PFSK-1 (cell line): Measurements from ENCODE around the gene LYPD6.

Experiments used
- FOXP2 ChIP-seq: optimal IDR thresholded peaks from 2 replicates; pipeline ENCODE3; 2011; ENCODE audit warnings: borderline replicate concordance, control low read depth, inconsistent platforms; ENCODE audit not compliant: insufficient read depth; ENCODE audit errors: extremely low read length, extremely low read depth
- POLR2AphosphoS5 ChIP-seq: IDR thresholded peaks from 2 replicates; pipeline ENCODE4 v1.6.1; 2012; ENCODE audit warnings: low read depth, mild to moderate bottlenecking, control low read depth, low read length, moderate library complexity
- SIN3A ChIP-seq: IDR thresholded peaks from 2 replicates; pipeline ENCODE4 v1.6.1; 2012; ENCODE audit warnings: mild to moderate bottlenecking, low read length, moderate library complexity, borderline replicate concordance; ENCODE audit not compliant: insufficient read depth
- TAF1 ChIP-seq: IDR thresholded peaks from 2 replicates; pipeline ENCODE4 v1.6.1; 2012; ENCODE audit warnings: low read length, control low read depth, borderline replicate concordance; ENCODE audit not compliant: insufficient read depth
- TF ChIP-seq, protein P1 (sequence below), 2 experiments: IDR thresholded peaks; 2 replicates each; pipeline versions ENCODE4 v1.6.1 to v1.8.0; 2011 to 2012; ENCODE audit warnings: low read depth in 2 of 2, low read length in 2 of 2, control low read depth in 1 of 2, inconsistent platforms in 1 of 2, mild to moderate bottlenecking in 1 of 2, moderate library complexity in 1 of 2; ENCODE audit not compliant: insufficient read depth in 1 of 2

Gene LYPD6

DNA sequence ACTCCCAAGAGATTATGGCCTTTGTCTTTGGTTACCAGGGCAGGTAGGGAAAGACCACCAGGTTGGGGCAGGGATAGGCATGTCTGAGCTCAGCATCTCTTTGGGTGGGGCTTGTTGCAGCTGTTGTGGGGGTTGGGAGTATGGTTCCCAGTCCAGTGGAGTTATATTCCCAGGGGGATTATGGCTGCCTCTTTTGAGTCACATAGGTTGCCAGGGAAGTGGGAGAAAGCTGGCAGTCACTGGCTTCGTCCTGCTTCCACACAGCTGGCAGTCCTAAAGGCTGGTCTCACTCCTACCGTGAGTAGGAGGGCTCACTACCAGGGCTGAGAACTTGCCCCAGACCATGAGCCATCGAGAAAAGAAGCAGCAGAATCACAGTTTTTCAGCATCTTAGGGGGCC is 79.1 kb downstream of the LYPD6 start:
- no peak for TF ChIP-seq SIN3A
- no peak for TF ChIP-seq FOXP2
- TF ChIP-seq, protein P1, sequence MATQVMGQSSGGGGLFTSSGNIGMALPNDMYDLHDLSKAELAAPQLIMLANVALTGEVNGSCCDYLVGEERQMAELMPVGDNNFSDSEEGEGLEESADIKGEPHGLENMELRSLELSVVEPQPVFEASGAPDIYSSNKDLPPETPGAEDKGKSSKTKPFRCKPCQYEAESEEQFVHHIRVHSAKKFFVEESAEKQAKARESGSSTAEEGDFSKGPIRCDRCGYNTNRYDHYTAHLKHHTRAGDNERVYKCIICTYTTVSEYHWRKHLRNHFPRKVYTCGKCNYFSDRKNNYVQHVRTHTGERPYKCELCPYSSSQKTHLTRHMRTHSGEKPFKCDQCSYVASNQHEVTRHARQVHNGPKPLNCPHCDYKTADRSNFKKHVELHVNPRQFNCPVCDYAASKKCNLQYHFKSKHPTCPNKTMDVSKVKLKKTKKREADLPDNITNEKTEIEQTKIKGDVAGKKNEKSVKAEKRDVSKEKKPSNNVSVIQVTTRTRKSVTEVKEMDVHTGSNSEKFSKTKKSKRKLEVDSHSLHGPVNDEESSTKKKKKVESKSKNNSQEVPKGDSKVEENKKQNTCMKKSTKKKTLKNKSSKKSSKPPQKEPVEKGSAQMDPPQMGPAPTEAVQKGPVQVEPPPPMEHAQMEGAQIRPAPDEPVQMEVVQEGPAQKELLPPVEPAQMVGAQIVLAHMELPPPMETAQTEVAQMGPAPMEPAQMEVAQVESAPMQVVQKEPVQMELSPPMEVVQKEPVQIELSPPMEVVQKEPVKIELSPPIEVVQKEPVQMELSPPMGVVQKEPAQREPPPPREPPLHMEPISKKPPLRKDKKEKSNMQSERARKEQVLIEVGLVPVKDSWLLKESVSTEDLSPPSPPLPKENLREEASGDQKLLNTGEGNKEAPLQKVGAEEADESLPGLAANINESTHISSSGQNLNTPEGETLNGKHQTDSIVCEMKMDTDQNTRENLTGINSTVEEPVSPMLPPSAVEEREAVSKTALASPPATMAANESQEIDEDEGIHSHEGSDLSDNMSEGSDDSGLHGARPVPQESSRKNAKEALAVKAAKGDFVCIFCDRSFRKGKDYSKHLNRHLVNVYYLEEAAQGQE (IDR thresholded peaks at IDR 0.05; ENCODE audit: insufficient read depth in 1 of 2, low read depth in 2 of 2, low read length in 2 of 2) = no peak
- TF ChIP-seq TAF1 = no peak
- no peak for TF ChIP-seq POLR2AphosphoS5

DNA sequence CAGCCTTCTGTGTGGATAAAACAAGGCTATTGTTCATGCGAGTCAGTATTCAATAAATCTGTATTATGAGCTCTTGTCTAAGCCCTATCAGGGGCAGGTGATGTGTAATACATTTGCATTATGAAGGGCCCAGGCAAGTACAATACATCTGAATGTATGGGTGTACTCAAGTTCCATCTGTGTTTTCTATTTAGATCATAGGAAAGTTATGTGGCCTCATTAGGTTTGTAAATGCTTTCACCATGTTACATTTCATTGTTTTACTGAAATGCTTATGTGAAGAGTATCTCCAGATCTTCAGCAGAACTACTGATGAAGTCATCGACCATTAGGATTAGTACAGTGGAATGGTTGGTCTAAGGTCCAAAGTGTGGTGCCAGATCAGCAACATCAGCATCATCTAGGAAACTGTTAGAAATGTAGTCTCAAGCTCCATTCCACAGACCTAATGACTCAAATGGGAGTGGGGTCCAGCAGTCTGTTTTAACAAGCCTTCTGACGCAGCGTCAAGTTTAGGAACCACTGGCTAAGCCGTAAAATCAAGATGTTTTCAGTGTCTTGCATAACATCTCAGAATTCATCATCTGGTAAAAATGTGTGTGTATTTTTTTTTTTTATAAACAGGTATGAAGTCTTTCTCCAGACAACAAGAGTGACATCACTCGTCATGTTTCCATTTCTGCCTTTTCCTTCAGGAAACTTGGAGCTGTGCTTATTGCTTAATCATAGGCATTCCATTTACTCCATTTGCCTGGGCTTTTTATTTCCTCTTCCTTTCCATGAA is 80.5 kb downstream of the LYPD6 start:
- TF ChIP-seq SIN3A (no peak), TAF1 (no peak), FOXP2 (no peak), POLR2AphosphoS5 (no peak)
- TF ChIP-seq, protein P1 (IDR thresholded peaks at IDR 0.05; ENCODE audit: insufficient read depth in 1 of 2, low read depth in 2 of 2, low read length in 2 of 2) = no peak

DNA sequence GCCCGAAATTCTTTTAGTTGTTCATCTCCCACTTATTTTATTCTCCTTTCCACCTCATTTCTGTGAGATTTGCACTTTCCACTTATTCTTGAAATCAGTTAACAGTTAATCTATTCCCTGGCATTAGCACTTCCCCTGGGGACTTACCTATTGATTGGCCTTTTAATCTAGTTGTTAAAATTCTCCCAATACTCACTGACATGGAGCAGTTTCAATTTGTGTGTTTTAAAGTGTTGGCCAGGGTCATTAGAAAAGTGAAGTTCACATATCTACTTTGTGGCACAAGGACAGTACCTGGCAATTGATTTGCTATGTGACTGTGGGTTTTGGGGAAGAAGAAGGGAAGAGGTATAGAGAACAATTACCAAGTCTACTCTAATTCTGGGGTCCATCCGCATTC is 83.1 kb downstream of the LYPD6 start:
- TF ChIP-seq FOXP2 = no peak
- no peak for TF ChIP-seq TAF1
- TF ChIP-seq POLR2AphosphoS5 = no peak
- TF ChIP-seq SIN3A = no peak
- TF ChIP-seq, protein P1 (IDR thresholded peaks at IDR 0.05; ENCODE audit: insufficient read depth in 1 of 2, low read depth in 2 of 2, low read length in 2 of 2) = no peak

DNA sequence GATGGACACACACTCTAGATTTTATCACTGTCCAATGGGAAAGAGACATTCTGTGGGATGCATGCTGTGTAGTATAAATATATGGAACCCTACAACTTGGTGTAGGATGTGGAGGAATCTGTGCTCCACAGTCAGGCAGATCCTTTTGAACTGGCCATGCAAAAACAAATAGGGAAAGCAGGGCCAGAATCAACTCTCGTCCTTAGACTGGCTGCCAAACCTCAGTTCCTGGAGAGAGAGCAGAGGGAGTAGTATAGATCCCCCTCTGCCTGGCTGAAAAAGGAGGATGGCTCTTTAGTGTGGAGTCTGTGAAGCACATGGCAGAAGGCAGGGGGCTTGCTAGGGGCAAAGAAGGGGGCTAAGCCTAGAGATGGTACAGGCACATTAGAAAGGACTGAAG is 84.7 kb downstream of the LYPD6 start:
- no peak for TF ChIP-seq TAF1
- no peak for TF ChIP-seq POLR2AphosphoS5
- TF ChIP-seq SIN3A = no peak
- TF ChIP-seq FOXP2 = no peak
- TF ChIP-seq, protein P1 (IDR thresholded peaks at IDR 0.05; ENCODE audit: insufficient read depth in 1 of 2, low read depth in 2 of 2, low read length in 2 of 2) = no peak

DNA sequence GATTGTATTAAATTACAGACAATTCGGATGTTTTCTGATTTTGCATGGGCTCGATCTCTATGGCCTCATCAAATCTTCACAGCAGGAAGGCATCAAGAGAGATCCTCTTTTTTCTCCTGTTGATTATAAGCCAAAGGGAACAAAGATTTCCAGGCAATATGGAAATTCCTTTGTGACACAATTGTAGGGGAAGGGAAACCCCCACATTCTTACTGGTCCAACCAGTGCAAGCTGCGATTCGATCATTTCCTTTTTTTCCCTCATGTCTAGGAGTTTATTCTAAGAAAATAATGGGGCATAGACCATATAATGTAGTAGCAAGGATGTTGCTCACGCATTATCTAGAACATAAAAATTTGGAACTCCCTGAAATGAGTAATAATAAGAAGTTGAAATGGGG is 87.7 kb downstream of the LYPD6 start:
- no peak for TF ChIP-seq SIN3A
- TF ChIP-seq TAF1 = no peak
- no peak for TF ChIP-seq POLR2AphosphoS5
